Breast epithelium (tissue), 4 donors: ENCODE results near the gene CACNA2D3. TPM values are rescaled to one million over a fixed set of nuclear protein-coding genes. Genes with fewer than 3 reads are reported as not detected.

Experiments used
- DNase-seq, 2 donors: peaks; one replicate each; pipeline ENCODE4 v3.0.0-alpha.2; 2019; ENCODE audit warnings: low spot score in 2 of 2
- H3K27ac ChIP-seq, 2 donors: fragments of 200-600 bp; sonication (generic) in 1 of 2; one replicate each; pipeline ENCODE4 v1.5.1; 2016 to 2019; ENCODE audit warnings: mild to moderate bottlenecking in 1 of 2
- H3K27me3 ChIP-seq, 2 donors: fragments of 200-600 bp; sonication (generic) in 1 of 2; one replicate each; pipeline versions ENCODE4 v1.5.1 to v1.6.0; 2017 to 2019; ENCODE audit warnings: control low read depth in 1 of 2, mild to moderate bottlenecking in 1 of 2
- H3K36me3 ChIP-seq: fragments of 200-600 bp; one replicate; pipeline ENCODE4 v1.5.1; 2019
- H3K4me1 ChIP-seq, 2 donors: fragments of 200-600 bp; sonication (generic); one replicate each; pipeline ENCODE4 v1.5.1; 2016 to 2019; ENCODE audit warnings: control low read depth in 1 of 2
- H3K4me3 ChIP-seq, 3 donors: fragments of 200-600 bp; sonication (generic); 1 replicate in 2 of 3; 2 replicates in 1 of 3; pipeline ENCODE4 v1.5.1; 2016 to 2019; ENCODE audit warnings: mild to moderate bottlenecking in 3 of 3, moderate library complexity in 2 of 3
- H3K9me3 ChIP-seq, 2 donors: fragments of 200-600 bp; sonication (generic) in 1 of 2; one replicate each; pipeline ENCODE4 v1.5.1; 2016 to 2019; ENCODE audit warnings: control low read depth in 1 of 2
- POLR2A ChIP-seq: fragments of 450-650 bp; IDR thresholded peaks from one replicate; pipeline ENCODE4 v1.6.1; 2016; ENCODE audit warnings: antibody characterized with exemption, mild to moderate bottlenecking, moderate library complexity
- POLR2AphosphoS5 ChIP-seq, 3 donors: sonication (generic); formaldehyde crosslinking; IDR thresholded peaks; one replicate each; pipeline ENCODE4 v1.6.1; 2017; ENCODE audit warnings: antibody characterized with exemption in 3 of 3
- intact Hi-C: fragments of 100-400 bp; cut with DNase I; formaldehyde crosslinking; loops from one replicate; pipeline ENCODE4 v1.15.1; 2023; ENCODE audit warnings: low total_unique reads
- total RNA-seq, 3 donors: library from RNA; depleted of rRNA; stranded (reverse); fragments of >200 nt; gene quantifications; one replicate each; pipeline ENCODE4 v1.1.0, GENCODE V29; 2016
- TF ChIP-seq, protein P1 (sequence below), 3 donors: fragments of 450-650 bp; IDR thresholded peaks; one replicate each; pipeline ENCODE4 v1.5.1; 2016 to 2017; ENCODE audit warnings: antibody characterized with exemption in 3 of 3, mild to moderate bottlenecking in 3 of 3, moderate library complexity in 3 of 3

The CACNA2D3 gene
- total RNA-seq, 3 donors from 2014 or later, result 0.59 to 3.4 (median 2.3) TPM

DNA sequence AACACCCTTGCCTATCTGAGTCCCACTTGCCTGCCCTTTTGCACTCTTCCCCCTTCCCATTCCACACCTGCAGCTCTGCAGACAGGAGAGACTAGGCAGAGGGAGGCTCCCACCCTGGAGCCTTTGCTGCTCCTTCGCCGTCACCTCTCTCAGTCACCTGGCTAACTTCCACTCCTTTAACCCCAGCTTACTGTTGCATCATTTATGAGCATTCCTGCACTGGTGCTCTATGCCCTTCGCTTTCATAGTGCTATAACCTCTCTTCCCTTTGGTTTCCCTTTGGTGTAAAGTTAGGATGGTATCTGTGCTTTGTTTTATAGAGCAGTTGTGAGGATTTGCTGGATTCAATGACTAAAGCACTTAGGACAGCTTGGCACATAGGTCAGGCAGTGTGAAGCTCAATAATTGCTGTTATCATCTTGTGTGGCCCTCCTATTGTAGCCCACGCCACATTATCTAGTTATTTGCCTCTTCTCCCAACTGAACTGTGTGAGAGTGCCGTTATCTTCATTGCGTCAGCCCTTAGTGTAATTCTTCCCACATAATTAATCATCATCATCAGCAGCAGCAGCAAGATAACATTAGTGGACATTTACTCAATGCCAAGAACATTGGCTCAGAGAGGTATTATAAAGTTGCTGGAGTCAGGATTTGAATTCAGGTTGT lies 253.9 kb downstream of the CACNA2D3 start:
- TF ChIP-seq POLR2AphosphoS5 (IDR thresholded peaks at IDR 0.05), result no peak
- intact Hi-C loops, result no loop called here
- no peak overlapping the region for H3K4me3 ChIP-seq
- no peaks in the 10 kb centered on the region for H3K9me3 ChIP-seq
- H3K4me1 ChIP-seq, result no peaks in the 10 kb centered on the region
- DNase-seq, result no peak
- no peaks in the 10 kb centered on the region for H3K27me3 ChIP-seq
- H3K27ac ChIP-seq, result no peak overlapping the region
- H3K36me3 ChIP-seq, result no peaks in the 10 kb centered on the region

DNA sequence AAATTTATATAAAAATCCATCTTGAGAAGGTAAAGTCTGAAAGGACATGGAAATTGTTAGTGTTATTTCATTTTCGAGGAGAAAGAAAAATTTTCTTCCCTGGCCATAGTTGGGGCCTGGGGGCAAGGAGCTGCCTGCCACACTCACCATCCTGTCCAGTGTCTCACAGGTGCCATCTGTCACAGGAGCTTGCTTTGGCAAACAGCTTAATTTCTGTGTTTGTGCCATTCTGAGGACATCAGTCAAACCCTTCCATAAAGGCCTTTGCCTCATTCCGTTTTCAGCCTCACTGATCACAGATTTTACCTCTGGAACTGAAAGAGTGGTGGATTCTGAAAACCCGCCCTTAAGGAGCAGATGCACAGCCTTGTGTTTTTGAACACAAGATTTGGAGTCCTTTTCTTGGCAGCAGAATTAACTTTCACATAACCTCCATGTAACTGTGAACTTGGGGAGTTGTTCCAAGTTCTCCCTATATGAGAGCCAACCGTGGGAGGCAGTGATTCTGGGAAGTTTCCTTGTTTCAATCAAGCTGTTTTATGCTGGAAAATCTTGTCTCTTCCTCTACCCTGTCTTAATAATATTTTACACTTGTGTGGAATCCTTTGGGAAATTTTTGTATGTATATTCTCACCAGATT lies 254.7 kb downstream of the CACNA2D3 start:
- Histone ChIP-seq H3K4me1 (no peaks in the 10 kb centered on the region), H3K9me3 (no peaks in the 10 kb centered on the region), H3K27me3 (no peaks in the 10 kb centered on the region), H3K36me3 (no peaks in the 10 kb centered on the region), H3K27ac (no peak overlapping the region), H3K4me3 (no peak overlapping the region)
- no peak for TF ChIP-seq POLR2AphosphoS5 (IDR thresholded peaks at IDR 0.05)
- TF ChIP-seq, protein P1, sequence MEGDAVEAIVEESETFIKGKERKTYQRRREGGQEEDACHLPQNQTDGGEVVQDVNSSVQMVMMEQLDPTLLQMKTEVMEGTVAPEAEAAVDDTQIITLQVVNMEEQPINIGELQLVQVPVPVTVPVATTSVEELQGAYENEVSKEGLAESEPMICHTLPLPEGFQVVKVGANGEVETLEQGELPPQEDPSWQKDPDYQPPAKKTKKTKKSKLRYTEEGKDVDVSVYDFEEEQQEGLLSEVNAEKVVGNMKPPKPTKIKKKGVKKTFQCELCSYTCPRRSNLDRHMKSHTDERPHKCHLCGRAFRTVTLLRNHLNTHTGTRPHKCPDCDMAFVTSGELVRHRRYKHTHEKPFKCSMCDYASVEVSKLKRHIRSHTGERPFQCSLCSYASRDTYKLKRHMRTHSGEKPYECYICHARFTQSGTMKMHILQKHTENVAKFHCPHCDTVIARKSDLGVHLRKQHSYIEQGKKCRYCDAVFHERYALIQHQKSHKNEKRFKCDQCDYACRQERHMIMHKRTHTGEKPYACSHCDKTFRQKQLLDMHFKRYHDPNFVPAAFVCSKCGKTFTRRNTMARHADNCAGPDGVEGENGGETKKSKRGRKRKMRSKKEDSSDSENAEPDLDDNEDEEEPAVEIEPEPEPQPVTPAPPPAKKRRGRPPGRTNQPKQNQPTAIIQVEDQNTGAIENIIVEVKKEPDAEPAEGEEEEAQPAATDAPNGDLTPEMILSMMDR (IDR thresholded peaks at IDR 0.05), result no peak
- TF ChIP-seq POLR2A, result no peak
- DNase-seq, result no peak
- intact Hi-C loops, result no loop called here

DNA sequence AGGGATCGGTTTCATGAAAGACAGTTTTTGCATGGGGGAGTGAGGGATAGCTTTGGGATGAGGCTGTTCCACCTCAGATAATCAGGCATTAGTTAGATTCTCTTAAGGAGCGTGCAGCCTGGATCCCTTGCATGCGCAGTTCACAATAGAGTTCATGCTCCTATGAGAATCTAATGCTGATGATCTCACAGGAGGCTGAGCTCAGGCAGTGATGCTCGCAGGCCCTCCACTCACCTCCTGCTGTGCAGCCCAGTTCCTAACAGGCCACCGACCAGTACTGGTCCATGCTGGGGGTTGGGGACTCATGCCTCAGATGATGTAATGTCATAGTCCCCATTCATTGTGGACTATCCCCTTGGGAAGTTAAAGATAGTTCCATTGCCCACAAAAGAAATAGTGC lies 255.8 kb downstream of the CACNA2D3 start:
- Histone ChIP-seq H3K4me3 (no peak overlapping the region), H3K9me3 (no peaks in the 10 kb centered on the region), H3K27ac (no peak overlapping the region), H3K4me1 (no peaks in the 10 kb centered on the region), H3K27me3 (no peaks in the 10 kb centered on the region), H3K36me3 (no peaks in the 10 kb centered on the region)
- no peak for TF ChIP-seq POLR2A
- TF ChIP-seq, protein P1 (IDR thresholded peaks at IDR 0.05), result no peak
- no peak for TF ChIP-seq POLR2AphosphoS5 (IDR thresholded peaks at IDR 0.05)
- DNase-seq, result no peak
- intact Hi-C loops, result no loop called here

DNA sequence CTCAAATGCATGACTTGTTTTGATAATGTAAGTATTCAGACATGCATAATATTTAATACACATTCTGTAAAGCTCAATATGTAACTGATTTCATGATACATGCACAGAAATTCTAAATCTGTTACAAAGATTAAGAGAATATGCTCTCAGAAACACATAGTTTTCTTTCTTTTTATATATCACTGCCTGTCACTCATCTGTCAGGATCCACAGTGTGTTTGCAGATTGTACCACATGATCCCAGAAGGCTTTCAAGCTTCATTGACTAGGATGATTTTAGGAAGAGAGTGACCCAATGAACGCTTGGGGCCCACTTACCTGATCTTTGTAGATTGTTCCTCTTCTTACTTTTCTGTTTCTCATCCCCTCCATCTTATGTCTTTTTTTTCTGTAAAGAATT lies 261.9 kb downstream of the CACNA2D3 start:
- H3K36me3 ChIP-seq, result no peaks in the 10 kb centered on the region
- intact Hi-C loops, result no loop called here
- no peaks in the 10 kb centered on the region for H3K9me3 ChIP-seq
- H3K4me1 ChIP-seq, result no peaks in the 10 kb centered on the region
- H3K4me3 ChIP-seq, result no peak overlapping the region
- no peaks in the 10 kb centered on the region for H3K27me3 ChIP-seq
- H3K27ac ChIP-seq, result no peak overlapping the region
- TF ChIP-seq POLR2A (no peak), POLR2AphosphoS5 (IDR thresholded peaks at IDR 0.05) (no peak)
- TF ChIP-seq, protein P1 (IDR thresholded peaks at IDR 0.05), result no peak
- no peak for DNase-seq

DNA sequence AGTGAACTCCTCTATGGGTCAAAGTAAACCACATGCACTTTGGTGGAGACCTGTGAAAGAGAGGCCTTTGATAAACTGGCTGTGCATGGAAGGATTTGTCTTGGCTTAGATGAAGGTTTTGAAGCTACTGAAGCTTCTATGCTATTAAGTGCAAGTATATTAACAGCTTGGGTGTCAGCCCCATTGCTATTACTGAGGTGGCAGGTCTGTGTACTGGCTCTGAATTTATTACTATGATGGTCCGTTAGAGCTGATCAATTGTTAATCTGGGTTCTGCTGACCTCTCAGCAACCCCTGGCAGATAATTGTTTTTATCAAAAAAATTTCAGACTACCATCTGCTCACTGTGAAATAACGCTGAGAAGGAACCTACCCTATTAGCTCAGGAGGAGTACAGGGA lies 268.2 kb downstream of the CACNA2D3 start:
- TF ChIP-seq, protein P1 (IDR thresholded peaks at IDR 0.05), result no peak
- no peak for TF ChIP-seq POLR2A
- TF ChIP-seq POLR2AphosphoS5 (IDR thresholded peaks at IDR 0.05), result no peak

More for the DNA sequence above, 268.2 kb downstream of the CACNA2D3 start:
- no peaks in the 10 kb centered on the region for H3K9me3 ChIP-seq
- DNase-seq, result no peak
- no peaks in the 10 kb centered on the region for H3K27me3 ChIP-seq
- no peaks in the 10 kb centered on the region for H3K36me3 ChIP-seq
- H3K27ac ChIP-seq, result no peak overlapping the region
- H3K4me1 ChIP-seq, result no peaks in the 10 kb centered on the region
- H3K4me3 ChIP-seq, result no peak overlapping the region
- intact Hi-C loops, result no loop called here
